CD14-positive monocyte (primary cell): ENCODE data around the gene ATXN1. TPM values are rescaled to one million over a fixed set of nuclear protein-coding genes. Genes with fewer than 3 reads are reported as not detected.
A peak's percentile ranks its signal among the peaks of the same experiment; 100 is the strongest.

ENCODE experiments used
- DNase-seq, 3 donors: peaks; one replicate each; pipeline ENCODE4 v3.0.0-alpha.2; 2011 to 2022
- H2AFZ ChIP-seq: 2 replicates; pipeline ENCODE4 v1.6.0; 2012; ENCODE audit warnings: mild to moderate bottlenecking, low read depth, low read length, inconsistent platforms; ENCODE audit not compliant: insufficient read depth, poor library complexity, severe bottlenecking
- H3K27ac ChIP-seq, 2 donors: 1 replicate in 1 of 2; 2 replicates in 1 of 2; pipeline ENCODE4 v1.5.1; 2012 to 2013; ENCODE audit warnings: low read length in 2 of 2, control low read depth in 1 of 2, inconsistent platforms in 1 of 2, low read depth in 1 of 2, mild to moderate bottlenecking in 1 of 2
- H3K27me3 ChIP-seq, 2 donors: one replicate each; pipeline versions ENCODE4 v1.6.0 to v1.6.1; 2011 to 2013; ENCODE audit warnings: low read length in 2 of 2; ENCODE audit not compliant: control insufficient read depth in 2 of 2, insufficient read depth in 2 of 2
- H3K36me3 ChIP-seq, 2 donors: replicated peaks in 1 of 2; 1 replicate in 1 of 2; 2 replicates in 1 of 2; pipeline versions ENCODE4 v1.5.1 to v1.6.1; 2012 to 2013; ENCODE audit warnings: low read length in 2 of 2, control low read depth in 1 of 2, inconsistent platforms in 1 of 2, mild to moderate bottlenecking in 1 of 2; ENCODE audit not compliant: insufficient read depth in 2 of 2, control insufficient read depth in 1 of 2
- H3K4me1 ChIP-seq, 2 donors: 1 replicate in 1 of 2; 2 replicates in 1 of 2; pipeline versions ENCODE4 v1.5.1 to v1.6.1; 2012 to 2013; ENCODE audit warnings: low read length in 2 of 2, control low read depth in 1 of 2, inconsistent platforms in 1 of 2, mild to moderate bottlenecking in 1 of 2, moderate library complexity in 1 of 2; ENCODE audit not compliant: insufficient read depth in 2 of 2, control insufficient read depth in 1 of 2
- H3K4me2 ChIP-seq: replicated peaks from 2 replicates; pipeline ENCODE3; 2012; ENCODE audit warnings: low read length, moderate library complexity, mild to moderate bottlenecking; ENCODE audit not compliant: poor library complexity, severe bottlenecking; ENCODE audit errors: extremely low read depth
- H3K4me3 ChIP-seq, 3 experiments: fragments of 200-600 bp in 1 of 3; sonication (generic) in 1 of 3; replicated peaks in 1 of 3; 1 replicate in 2 of 3; 2 replicates in 1 of 3; pipeline ENCODE4 v1.5.1; 2011 to 2013; ENCODE audit warnings: low read length in 3 of 3, mild to moderate bottlenecking in 3 of 3, control low read depth in 2 of 3, low read depth in 2 of 3, inconsistent platforms in 1 of 3, moderate library complexity in 1 of 3
- H3K79me2 ChIP-seq: 2 replicates; pipeline ENCODE4 v1.6.0; 2012; ENCODE audit warnings: mild to moderate bottlenecking, control low read depth, inconsistent platforms, low read length, moderate library complexity; ENCODE audit not compliant: insufficient read depth
- H3K9ac ChIP-seq: 2 replicates; pipeline ENCODE4 v1.6.0; 2017; ENCODE audit warnings: low read length, mild to moderate bottlenecking; ENCODE audit not compliant: insufficient read depth, poor library complexity, severe bottlenecking
- H3K9me3 ChIP-seq, 2 donors: replicated peaks in 1 of 2; 1 replicate in 1 of 2; 2 replicates in 1 of 2; pipeline versions ENCODE4 v1.5.1 to v1.6.1; 2012 to 2013; ENCODE audit warnings: low read length in 2 of 2, control low read depth in 1 of 2; ENCODE audit not compliant: control insufficient read depth in 1 of 2, insufficient read depth in 1 of 2
- H4K20me1 ChIP-seq: 2 replicates; pipeline ENCODE4 v1.6.0; 2012; ENCODE audit warnings: mild to moderate bottlenecking, low read length, control low read depth, moderate library complexity; ENCODE audit not compliant: insufficient read depth
- H3K27ac Mint-ChIP-seq, 7 donors: one replicate each; pipeline ENCODE4 v1.8.0; 2020; ENCODE audit warnings: mild to moderate bottlenecking in 7 of 7, mixed read lengths in 7 of 7, moderate library complexity in 6 of 7, inconsistent platforms in 2 of 7
- H3K27me3 Mint-ChIP-seq, 3 donors: one replicate each; pipeline ENCODE4 v1.8.0; 2021 to 2022; ENCODE audit warnings: low read depth in 3 of 3, mild to moderate bottlenecking in 3 of 3, mixed read lengths in 3 of 3, moderate library complexity in 3 of 3, inconsistent platforms in 1 of 3
- H3K36me3 Mint-ChIP-seq, 2 donors: one replicate each; pipeline ENCODE4 v1.8.0; 2020; ENCODE audit warnings: mixed read lengths in 2 of 2, inconsistent platforms in 1 of 2, mild to moderate bottlenecking in 1 of 2
- H3K4me1 Mint-ChIP-seq: one replicate; pipeline ENCODE4 v1.8.0; 2020; ENCODE audit warnings: mild to moderate bottlenecking, mixed read lengths
- H3K4me3 Mint-ChIP-seq, 2 donors: one replicate each; pipeline ENCODE4 v1.8.0; 2020; ENCODE audit warnings: mild to moderate bottlenecking in 2 of 2, mixed read lengths in 2 of 2, moderate library complexity in 1 of 2
- H3K9me3 Mint-ChIP-seq, 7 donors: one replicate each; pipeline ENCODE4 v1.8.0; 2020 to 2022; ENCODE audit warnings: mixed read lengths in 7 of 7, mild to moderate bottlenecking in 6 of 7, moderate library complexity in 6 of 7, inconsistent platforms in 2 of 7
- CTCF ChIP-seq: fragments of 200-600 bp; IDR thresholded peaks from one replicate; pipeline ENCODE4 v1.8.0; 2022; ENCODE audit warnings: antibody characterized with exemption, mild to moderate bottlenecking
- WGBS: methylation state at CpG from one replicate; pipeline ENCODE4 v1.1.5; 2013; ENCODE audit warnings: missing lambda C conversion rate; ENCODE audit not compliant: insufficient coverage; 5-methylcytosine and 5-hydroxymethylcytosine counted together
- intact Hi-C, 2 donors: fragments of 100-400 bp; cut with micrococcal nuclease; formaldehyde crosslinking; loops; one replicate each; pipeline versions ENCODE4 v1.15.0 to v1.15.1; 2023
- polyA plus RNA-seq, 3 donors: library from polyadenylated mRNA; depleted of rRNA in 1 of 3; unstranded in 2 of 3; stranded (reverse) in 1 of 3; fragments of 300-500 nt in 2 of 3; fragments of >200 nt in 1 of 3; fragmentation: Illumina TruSeq in 2 of 3; gene quantifications; 1 replicate in 2 of 3; 2 replicates in 1 of 3; pipeline ENCODE4 v1.2.3, GENCODE V29; 2012 to 2021

ATXN1 gene
- polyA plus RNA-seq, 3 donors: 8.8 to 19.1 (median 10.9) TPM

- Mint-ChIP-seq H3K36me3 (peaks cover 15 to 17% of the 10 kb centered on the region in 2 donors), H3K27me3 (peaks cover 0 to 1% (median 0%) of the 10 kb centered on the region in 3 donors), H3K9me3 (no peaks in the 10 kb centered on the region), H3K27ac (no peak overlapping the region), H3K4me3 (no peak overlapping the region), H3K4me1 (no peaks in the 10 kb centered on the region)
- intact Hi-C loops: no loop called here
- Histone ChIP-seq H3K36me3 (peaks cover 0 to 1% of the 10 kb centered on the region in 2 donors), H2AFZ (no peak overlapping the region), H3K9ac (no peak overlapping the region), H3K4me2 (no peak overlapping the region), H3K9me3 (no peaks in the 10 kb centered on the region), H4K20me1 (no peaks in the 10 kb centered on the region), H3K79me2 (no peaks in the 10 kb centered on the region), H3K4me3 (no peak overlapping the region), H3K27me3 (no peaks in the 10 kb centered on the region), H3K27ac (no peak overlapping the region), H3K4me1 (no peaks in the 10 kb centered on the region)
- TF ChIP-seq CTCF: no peak
- 96% methylated on average over 7 of the region's 7 CpGs for WGBS
- no peak for DNase-seq
These were observed 465.1 kb downstream of the ATXN1 start for GRCh38 chr6:16296061-16296670.

GRCh38 chr6:16295471-16295870 is 465.8 kb downstream of the ATXN1 start:
- Mint-ChIP-seq H3K4me1 (no peaks in the 10 kb centered on the region), H3K9me3 (no peaks in the 10 kb centered on the region), H3K4me3 (no peak overlapping the region), H3K27me3 (peaks cover 0 to 2% (median 1%) of the 10 kb centered on the region in 3 donors), H3K27ac (peak overlapping the region in 1 of 7 donors; percentile 78), H3K36me3 (peaks cover 9 to 15% of the 10 kb centered on the region in 2 donors)
- no peak overlapping the region for H3K27ac ChIP-seq
- 100% methylated on average over 2 of the region's 5 CpGs for WGBS
- no peak overlapping the region for H3K4me2 ChIP-seq
- H3K79me2 ChIP-seq: no peaks in the 10 kb centered on the region
- no peak overlapping the region for H2AFZ ChIP-seq
- no peaks in the 10 kb centered on the region for H3K9me3 ChIP-seq
- H3K4me1 ChIP-seq: no peaks in the 10 kb centered on the region
- intact Hi-C loops: no loop called here
- DNase-seq: no peak
- no peaks in the 10 kb centered on the region for H3K36me3 ChIP-seq
- H3K27me3 ChIP-seq: no peaks in the 10 kb centered on the region
- no peak overlapping the region for H3K4me3 ChIP-seq
- H4K20me1 ChIP-seq: no peaks in the 10 kb centered on the region
- H3K9ac ChIP-seq: no peak overlapping the region
- TF ChIP-seq CTCF: no peak
